SK-N-MC (cell line): ENCODE measurements around the gene DUSP9.

Experiments
- FOXP2 ChIP-seq: optimal IDR thresholded peaks from 2 replicates; pipeline ENCODE3; 2011; ENCODE audit warnings: mild to moderate bottlenecking, moderate library complexity; ENCODE audit not compliant: insufficient read depth; ENCODE audit errors: extremely low read length, control extremely low read depth
- POLR2AphosphoS5 ChIP-seq: IDR thresholded peaks from 2 replicates; pipeline ENCODE4 v1.6.1; 2012; ENCODE audit warnings: mild to moderate bottlenecking, low read depth, low read length, borderline replicate concordance

- no peak for TF ChIP-seq FOXP2
- TF ChIP-seq POLR2AphosphoS5, result no peak
These were observed 20.4 kb downstream of the DUSP9 start for GRCh38 chrX:153667281-153667955.
